ENCODE data around the gene ZBTB46.

The ZBTB46 gene

DNA sequence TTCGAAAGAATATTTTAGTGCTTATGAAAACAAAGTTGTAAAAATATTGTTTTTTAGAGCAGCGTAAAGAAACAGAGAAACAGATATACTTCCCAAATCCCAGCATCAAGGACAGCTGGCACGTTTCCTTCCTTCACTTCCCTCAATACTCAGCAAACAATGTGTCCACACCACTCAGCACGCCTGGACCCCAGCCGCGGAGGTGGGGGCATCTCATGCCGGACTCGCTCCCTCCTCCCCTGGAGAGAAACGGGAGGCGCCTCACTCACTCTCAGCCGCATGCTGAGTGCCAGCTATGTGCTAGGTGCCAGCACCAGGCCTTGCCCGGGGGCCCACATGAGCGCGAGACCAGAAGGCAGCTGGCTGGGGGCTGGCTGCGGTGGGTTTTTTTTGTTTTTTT lies 56.8 kb downstream of the ZBTB46 start:
- Histone ChIP-seq H3K36me3 (ENCODE audit: insufficient read depth, low read length) (no peaks in the 10 kb centered on the region), H2AFZ (ENCODE audit: low read length, unreplicated experiment) (no peak overlapping the region), H3K79me2 (ENCODE audit: control insufficient read depth, insufficient read depth, low read length, unreplicated experiment) (no peaks in the 10 kb centered on the region), H3K27me3 (ENCODE audit: insufficient read depth, low read length) (no peaks in the 10 kb centered on the region), H3K4me3 (ENCODE audit: low read depth, low read length) (no peak overlapping the region), H3K27ac (ENCODE audit: low read depth, low read length) (no peak overlapping the region), H3K4me1 (ENCODE audit: control insufficient read depth, insufficient read depth, low read length, unreplicated experiment) (no peaks in the 10 kb centered on the region)

DNA sequence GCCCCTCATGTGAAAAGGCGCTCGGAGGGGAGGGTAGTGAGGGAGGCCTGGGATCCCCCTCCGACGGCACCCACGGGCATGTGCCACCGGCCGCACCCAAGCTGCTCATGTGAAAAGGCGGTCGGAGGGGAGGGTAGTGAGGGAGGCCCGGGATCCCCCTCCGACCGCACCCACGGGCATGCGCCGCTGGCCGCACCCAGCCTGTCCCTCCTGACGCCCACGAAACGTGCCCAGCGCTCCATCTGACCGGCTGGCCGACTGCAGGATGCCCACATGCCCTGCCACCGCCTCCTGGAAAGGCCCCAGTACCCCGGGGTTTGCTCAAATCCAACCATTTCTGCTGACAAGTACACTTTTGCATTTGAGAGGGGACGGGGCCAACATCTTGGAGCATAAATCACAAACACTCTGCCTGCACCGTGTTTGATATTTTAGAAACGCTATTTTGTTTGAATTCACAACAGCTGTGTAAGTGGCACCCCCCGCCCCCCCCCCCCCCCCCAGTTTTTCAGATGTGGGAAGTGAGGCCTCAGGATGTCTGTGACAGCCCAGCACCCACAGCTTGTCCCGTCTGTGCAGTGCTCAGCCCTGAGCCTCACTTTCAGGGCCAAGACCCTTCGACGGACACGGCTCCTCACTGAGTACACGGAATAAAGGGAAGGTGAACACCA lies 57.4 kb downstream of the ZBTB46 start:
- H3K79me2 ChIP-seq (ENCODE audit: control insufficient read depth, insufficient read depth, low read length, unreplicated experiment) = no peaks in the 10 kb centered on the region
- no peak overlapping the region for H2AFZ ChIP-seq (ENCODE audit: low read length, unreplicated experiment)
- no peak overlapping the region for H3K4me3 ChIP-seq (ENCODE audit: low read depth, low read length)
- H3K27ac ChIP-seq (ENCODE audit: low read depth, low read length) = no peak overlapping the region
- H3K27me3 ChIP-seq (ENCODE audit: insufficient read depth, low read length) = no peaks in the 10 kb centered on the region
- H3K36me3 ChIP-seq (ENCODE audit: insufficient read depth, low read length) = no peaks in the 10 kb centered on the region
- H3K4me1 ChIP-seq (ENCODE audit: control insufficient read depth, insufficient read depth, low read length, unreplicated experiment) = no peaks in the 10 kb centered on the region

DNA sequence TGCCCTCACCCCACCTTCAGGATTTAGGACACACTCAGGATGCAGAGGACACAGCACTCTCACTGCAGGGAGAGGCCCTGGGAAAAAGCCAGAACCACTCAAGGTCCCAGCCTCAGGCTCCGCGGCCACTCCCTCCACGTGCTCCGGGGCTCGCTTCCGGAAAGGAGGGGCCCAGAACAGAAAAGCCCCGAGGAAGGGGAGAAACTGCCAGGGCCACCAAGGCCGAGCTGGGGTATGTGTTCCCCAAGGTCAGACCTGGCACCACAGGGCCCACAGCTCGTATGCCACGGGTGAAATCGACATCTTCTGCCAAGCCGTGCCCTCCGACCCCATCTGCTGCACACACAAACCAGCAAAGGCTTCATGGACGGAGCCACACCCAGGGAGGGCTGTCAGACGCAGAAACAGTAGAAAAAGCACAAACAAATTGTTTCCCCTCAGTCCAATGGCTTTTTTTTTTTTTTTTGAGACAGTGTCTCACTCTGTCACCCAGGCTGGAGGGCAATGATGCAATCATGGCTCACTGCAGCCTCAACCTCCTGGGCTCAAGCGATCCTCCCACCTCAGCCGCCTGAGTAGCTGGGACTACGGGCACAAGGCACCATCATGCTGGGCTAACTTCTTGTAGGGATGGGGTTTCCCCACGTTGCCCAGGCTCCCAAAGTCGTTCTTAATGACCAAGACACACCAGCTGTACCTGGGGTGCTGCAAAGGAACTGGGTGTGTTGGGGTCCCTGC lies 58.1 kb downstream of the ZBTB46 start:
- H3K79me2 ChIP-seq (ENCODE audit: control insufficient read depth, insufficient read depth, low read length, unreplicated experiment) = no peaks in the 10 kb centered on the region
- H3K27ac ChIP-seq (ENCODE audit: low read depth, low read length) = no peak overlapping the region
- no peaks in the 10 kb centered on the region for H3K27me3 ChIP-seq (ENCODE audit: insufficient read depth, low read length)
- H3K36me3 ChIP-seq (ENCODE audit: insufficient read depth, low read length) = no peaks in the 10 kb centered on the region
- no peak overlapping the region for H3K4me3 ChIP-seq (ENCODE audit: low read depth, low read length)
- no peak overlapping the region for H2AFZ ChIP-seq (ENCODE audit: low read length, unreplicated experiment)
- no peaks in the 10 kb centered on the region for H3K4me1 ChIP-seq (ENCODE audit: control insufficient read depth, insufficient read depth, low read length, unreplicated experiment)

DNA sequence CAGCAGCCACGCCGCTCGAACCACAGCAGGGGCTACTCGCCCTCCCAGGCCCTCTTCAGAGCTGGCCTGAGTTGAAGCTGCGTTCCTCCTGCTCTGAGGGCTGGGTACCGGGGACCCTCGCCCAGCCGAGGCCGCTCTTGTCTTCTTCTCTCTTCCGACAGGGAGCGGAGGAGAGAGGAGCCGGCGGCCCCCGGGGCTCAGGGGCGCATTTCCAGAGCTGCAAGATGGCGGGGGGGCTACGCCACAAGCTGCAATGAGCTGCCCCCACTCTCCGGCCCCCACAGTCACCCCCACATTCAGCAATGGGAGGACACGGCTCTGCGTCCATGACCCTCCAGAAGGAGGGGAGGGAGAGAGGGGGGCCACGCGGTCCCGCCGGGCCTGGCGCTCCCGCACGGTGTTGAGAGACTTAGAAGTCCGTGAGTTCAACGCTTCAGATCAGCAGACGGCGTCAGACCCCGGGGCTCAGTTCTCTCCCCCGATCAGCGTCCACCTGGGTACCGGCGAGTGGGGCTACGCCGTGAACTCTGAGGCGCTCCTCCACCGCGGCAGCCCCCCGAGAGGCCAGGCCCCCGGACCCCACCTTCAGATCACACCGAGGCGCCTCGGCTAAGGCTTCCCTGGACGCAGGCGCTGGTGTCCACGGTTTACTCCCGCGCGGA lies 59.9 kb downstream of the ZBTB46 start:
- H3K36me3 ChIP-seq (ENCODE audit: insufficient read depth, low read length) = no peaks in the 10 kb centered on the region
- no peak overlapping the region for H3K4me3 ChIP-seq (ENCODE audit: low read depth, low read length)
- H3K79me2 ChIP-seq (ENCODE audit: control insufficient read depth, insufficient read depth, low read length, unreplicated experiment) = no peaks in the 10 kb centered on the region
- no peaks in the 10 kb centered on the region for H3K4me1 ChIP-seq (ENCODE audit: control insufficient read depth, insufficient read depth, low read length, unreplicated experiment)
- no peaks in the 10 kb centered on the region for H3K27me3 ChIP-seq (ENCODE audit: insufficient read depth, low read length)
- no peak overlapping the region for H2AFZ ChIP-seq (ENCODE audit: low read length, unreplicated experiment)
- H3K27ac ChIP-seq (ENCODE audit: low read depth, low read length) = no peak overlapping the region

DNA sequence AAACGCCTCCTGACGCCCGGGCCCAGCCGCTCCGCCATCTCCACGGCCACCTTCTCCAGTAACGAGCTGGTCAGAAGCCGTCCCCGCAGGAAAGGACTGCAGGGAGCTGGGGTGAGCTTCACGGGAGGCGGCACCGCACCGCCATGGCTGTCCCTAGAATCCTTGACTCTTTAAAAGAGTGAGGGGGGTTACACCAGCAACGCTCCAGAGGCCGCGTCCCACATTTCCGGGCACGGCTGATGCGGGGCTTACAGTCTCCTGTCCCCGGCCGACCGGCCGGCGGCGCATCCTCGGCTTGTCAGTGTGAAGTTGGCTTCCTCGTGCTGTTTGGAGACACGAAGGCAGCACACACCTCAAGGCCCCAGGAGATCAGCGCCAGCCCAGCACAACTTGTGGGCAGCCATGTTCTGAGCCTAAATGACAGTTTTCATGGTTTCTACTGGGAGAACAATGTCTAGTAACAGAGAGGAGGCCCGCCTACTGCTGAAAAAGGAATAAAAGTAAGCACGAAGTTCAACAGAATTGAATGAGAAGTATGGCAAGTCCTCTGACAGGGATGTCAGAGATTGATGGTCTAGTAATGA lies 61.1 kb downstream of the ZBTB46 start:
- no peaks in the 10 kb centered on the region for H3K79me2 ChIP-seq (ENCODE audit: control insufficient read depth, insufficient read depth, low read length, unreplicated experiment)
- no peak overlapping the region for H3K4me3 ChIP-seq (ENCODE audit: low read depth, low read length)
- H2AFZ ChIP-seq (ENCODE audit: low read length, unreplicated experiment) = no peak overlapping the region
- H3K4me1 ChIP-seq (ENCODE audit: control insufficient read depth, insufficient read depth, low read length, unreplicated experiment) = no peaks in the 10 kb centered on the region
- H3K36me3 ChIP-seq (ENCODE audit: insufficient read depth, low read length) = no peaks in the 10 kb centered on the region
- H3K27me3 ChIP-seq (ENCODE audit: insufficient read depth, low read length) = no peaks in the 10 kb centered on the region
- H3K27ac ChIP-seq (ENCODE audit: low read depth, low read length) = no peak overlapping the region

DNA sequence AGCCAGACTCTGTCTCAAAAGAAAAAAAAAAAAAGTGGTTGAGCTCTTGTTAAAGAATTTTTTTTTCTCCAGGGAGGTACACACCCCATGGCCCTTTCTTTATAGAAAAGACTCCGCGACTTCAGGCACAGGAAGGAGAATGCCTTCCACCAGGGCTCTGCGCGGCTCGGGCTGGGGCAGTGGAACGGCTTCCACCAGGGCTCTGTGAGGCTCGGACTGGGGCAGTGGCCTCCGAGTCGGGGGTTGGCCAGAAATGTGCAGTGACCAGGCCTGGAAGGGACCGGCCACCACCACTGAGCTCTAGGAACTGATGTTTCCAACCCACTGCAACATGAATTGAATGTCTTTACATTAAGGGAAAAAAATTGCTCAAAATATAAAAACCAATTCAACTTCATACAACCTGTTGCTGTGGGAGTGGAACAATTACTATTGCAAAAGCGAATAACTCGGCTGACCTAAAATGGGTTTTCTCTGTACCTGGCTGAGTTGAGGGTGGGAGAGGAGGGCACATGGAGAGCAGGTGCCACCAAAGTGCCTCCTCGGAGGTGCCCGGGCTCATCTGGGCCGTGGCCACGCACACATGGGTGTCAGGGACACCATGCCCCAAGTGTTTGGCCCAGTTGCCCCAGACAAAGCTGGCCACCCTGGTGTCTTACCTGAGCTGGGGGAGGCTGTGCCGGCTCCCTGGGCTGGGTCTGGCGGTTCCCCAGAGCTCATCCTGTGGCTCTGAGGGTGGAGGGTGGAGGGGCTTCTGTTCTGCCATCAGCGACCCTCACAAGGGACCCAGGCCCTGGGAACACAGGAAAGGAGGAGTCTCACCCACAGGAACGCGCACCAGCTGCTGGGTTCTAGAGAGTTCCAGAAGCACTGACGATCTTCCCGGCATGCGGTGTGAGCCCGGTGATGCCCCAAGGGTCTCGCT lies 62.2 kb downstream of the ZBTB46 start:
- Histone ChIP-seq H3K4me1 (ENCODE audit: control insufficient read depth, insufficient read depth, low read length, unreplicated experiment) (no peaks in the 10 kb centered on the region), H3K79me2 (ENCODE audit: control insufficient read depth, insufficient read depth, low read length, unreplicated experiment) (no peaks in the 10 kb centered on the region), H3K36me3 (ENCODE audit: insufficient read depth, low read length) (no peaks in the 10 kb centered on the region), H3K4me3 (ENCODE audit: low read depth, low read length) (no peak overlapping the region), H2AFZ (ENCODE audit: low read length, unreplicated experiment) (no peak overlapping the region), H3K27ac (ENCODE audit: low read depth, low read length) (no peak overlapping the region), H3K27me3 (ENCODE audit: insufficient read depth, low read length) (no peaks in the 10 kb centered on the region)

DNA sequence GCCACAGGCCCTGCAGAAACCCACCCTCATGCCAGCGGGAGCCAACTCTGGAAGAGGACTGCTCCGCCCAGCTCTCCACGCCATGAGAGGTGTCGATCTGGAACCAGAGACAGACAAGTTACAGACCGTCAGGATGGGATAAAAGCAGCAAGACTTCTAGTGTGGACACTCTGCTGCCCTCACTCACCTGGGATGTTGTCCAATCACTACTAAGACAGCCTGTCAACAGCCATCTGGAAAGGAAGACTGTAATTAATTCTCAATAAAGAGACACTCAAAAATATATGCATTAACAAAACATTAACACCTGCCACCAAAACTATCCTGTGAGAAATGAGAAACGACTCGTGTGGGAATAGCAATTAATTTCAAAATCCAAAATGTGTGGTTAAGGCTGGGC lies 63.2 kb downstream of the ZBTB46 start:
- no peaks in the 10 kb centered on the region for H3K79me2 ChIP-seq (ENCODE audit: control insufficient read depth, insufficient read depth, low read length, unreplicated experiment)
- H3K4me1 ChIP-seq (ENCODE audit: control insufficient read depth, insufficient read depth, low read length, unreplicated experiment) = no peaks in the 10 kb centered on the region
- no peak overlapping the region for H3K4me3 ChIP-seq (ENCODE audit: low read depth, low read length)
- no peak overlapping the region for H3K27ac ChIP-seq (ENCODE audit: low read depth, low read length)
- H3K27me3 ChIP-seq (ENCODE audit: insufficient read depth, low read length) = no peaks in the 10 kb centered on the region
- no peak overlapping the region for H2AFZ ChIP-seq (ENCODE audit: low read length, unreplicated experiment)
- H3K36me3 ChIP-seq (ENCODE audit: insufficient read depth, low read length) = no peaks in the 10 kb centered on the region

DNA sequence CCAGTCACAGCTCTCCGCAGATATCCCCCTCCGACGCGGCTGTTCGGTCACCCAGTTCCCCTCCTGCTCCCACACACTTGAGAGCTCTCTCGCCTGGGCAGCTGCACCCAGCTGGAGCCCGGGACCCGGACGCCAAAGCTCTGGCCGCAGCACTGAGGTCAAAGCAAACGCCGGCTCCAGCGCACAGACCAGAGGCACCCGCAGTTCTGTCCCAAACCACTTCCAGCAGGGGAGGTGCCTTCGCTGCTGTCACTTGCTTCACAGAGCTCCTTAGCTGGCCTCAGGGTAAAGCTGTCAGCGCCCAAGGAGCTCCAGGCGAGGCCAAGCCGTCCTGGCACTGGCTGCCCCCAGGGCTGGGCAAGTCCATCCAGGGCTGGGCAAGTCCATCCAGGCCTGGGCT lies 63.6 kb downstream of the ZBTB46 start:
- no peaks in the 10 kb centered on the region for H3K36me3 ChIP-seq (ENCODE audit: insufficient read depth, low read length)
- H3K27ac ChIP-seq (ENCODE audit: low read depth, low read length) = no peak overlapping the region
- no peaks in the 10 kb centered on the region for H3K4me1 ChIP-seq (ENCODE audit: control insufficient read depth, insufficient read depth, low read length, unreplicated experiment)
- H2AFZ ChIP-seq (ENCODE audit: low read length, unreplicated experiment) = no peak overlapping the region
- no peaks in the 10 kb centered on the region for H3K79me2 ChIP-seq (ENCODE audit: control insufficient read depth, insufficient read depth, low read length, unreplicated experiment)
- H3K4me3 ChIP-seq (ENCODE audit: low read depth, low read length) = no peak overlapping the region
- H3K27me3 ChIP-seq (ENCODE audit: insufficient read depth, low read length) = no peaks in the 10 kb centered on the region

DNA sequence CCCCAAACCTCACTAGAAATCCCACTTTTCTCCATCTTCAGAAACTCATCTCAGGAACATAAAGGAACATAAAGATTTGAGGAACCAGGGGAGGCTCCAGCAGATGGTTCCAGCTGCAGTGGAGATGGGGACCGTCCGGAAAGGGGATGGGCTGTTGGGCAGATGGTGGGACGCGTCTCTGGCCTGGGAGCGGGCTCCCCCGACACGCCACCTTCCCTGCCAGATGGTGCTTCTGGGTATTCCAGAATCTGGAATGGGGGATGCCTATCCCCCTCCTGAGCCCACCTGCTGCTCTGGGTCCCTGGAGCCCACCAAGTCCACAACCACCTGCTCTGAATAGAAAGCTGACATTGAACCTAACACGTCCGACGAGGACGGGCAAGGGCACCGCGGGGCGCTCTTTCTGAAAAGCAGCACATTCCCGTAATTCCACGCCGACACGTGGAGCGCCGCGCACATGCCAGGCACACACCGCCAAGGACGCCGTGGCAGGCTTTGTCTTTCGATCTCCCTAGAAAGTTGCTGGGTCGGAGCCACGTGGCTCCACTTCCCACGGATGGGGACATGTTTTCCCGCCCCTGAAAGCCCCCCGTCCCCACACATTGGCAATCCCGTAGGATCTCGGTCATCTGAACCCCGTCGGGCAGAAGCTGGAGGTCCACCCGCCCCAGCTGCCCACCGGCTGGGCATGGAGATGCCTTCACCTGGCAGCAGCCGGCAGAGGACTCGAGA lies 64.2 kb downstream of the ZBTB46 start:
- no peaks in the 10 kb centered on the region for H3K4me1 ChIP-seq (ENCODE audit: control insufficient read depth, insufficient read depth, low read length, unreplicated experiment)
- no peaks in the 10 kb centered on the region for H3K36me3 ChIP-seq (ENCODE audit: insufficient read depth, low read length)
- no peak overlapping the region for H3K4me3 ChIP-seq (ENCODE audit: low read depth, low read length)
- no peaks in the 10 kb centered on the region for H3K79me2 ChIP-seq (ENCODE audit: control insufficient read depth, insufficient read depth, low read length, unreplicated experiment)
- no peaks in the 10 kb centered on the region for H3K27me3 ChIP-seq (ENCODE audit: insufficient read depth, low read length)
- H2AFZ ChIP-seq (ENCODE audit: low read length, unreplicated experiment) = no peak overlapping the region
- H3K27ac ChIP-seq (ENCODE audit: low read depth, low read length) = no peak overlapping the region
